ENCODE measurements around the gene TP63.
A peak's percentile ranks its signal among the peaks of the same experiment; 100 is the strongest.

TP63 gene

GRCh38 chr3:189862385-189862998, 231.3 kb downstream of the TP63 start:
- peak; percentile 11 to 78 for DNase-seq (ENCODE audit: low read depth in 2 of 2)
- H3K4me3 ChIP-seq (replicated peaks in 1 of 2; ENCODE audit: low read depth in 2 of 2, low read length in 2 of 2), result no peak overlapping the region
- no peak for TF ChIP-seq CTCF (IDR thresholded peaks at IDR 0.05; ENCODE audit: low read depth, low read length)

- TF ChIP-seq CTCF (IDR thresholded peaks at IDR 0.05; ENCODE audit: low read depth, low read length), result no peak
- peak in 1 of 2 donors; percentile 39 for DNase-seq (ENCODE audit: low read depth in 2 of 2)
These were observed 231.8 kb downstream of the TP63 start for GRCh38 chr3:189863031-189863430.

GRCh38 chr3:189868061-189868460, 236.9 kb downstream of the TP63 start:
- no peak overlapping the region for H3K4me3 ChIP-seq (replicated peaks in 1 of 2; ENCODE audit: low read depth in 2 of 2, low read length in 2 of 2)
- DNase-seq (ENCODE audit: low read depth in 2 of 2), result no peak
- no peak for TF ChIP-seq CTCF (IDR thresholded peaks at IDR 0.05; ENCODE audit: low read depth, low read length)

More at GRCh38 chr3:189863031-189863430, 231.8 kb downstream of the TP63 start:
- no peak overlapping the region for H3K4me3 ChIP-seq (replicated peaks in 1 of 2; ENCODE audit: low read depth in 2 of 2, low read length in 2 of 2)

- no peak overlapping the region for H3K4me3 ChIP-seq (replicated peaks in 1 of 2; ENCODE audit: low read depth in 2 of 2, low read length in 2 of 2)
- no peak for DNase-seq (ENCODE audit: low read depth in 2 of 2)
- no peak for TF ChIP-seq CTCF (IDR thresholded peaks at IDR 0.05; ENCODE audit: low read depth, low read length)
These were observed 238.0 kb downstream of the TP63 start for GRCh38 chr3:189869165-189869564.

GRCh38 chr3:189871418-189871817, 240.2 kb downstream of the TP63 start:
- no peak overlapping the region for H3K4me3 ChIP-seq (replicated peaks in 1 of 2; ENCODE audit: low read depth in 2 of 2, low read length in 2 of 2)
- DNase-seq (ENCODE audit: low read depth in 2 of 2), result no peak
- no peak for TF ChIP-seq CTCF (IDR thresholded peaks at IDR 0.05; ENCODE audit: low read depth, low read length)

GRCh38 chr3:189883113-189883753, 252.0 kb downstream of the TP63 start:
- no peak for TF ChIP-seq CTCF (IDR thresholded peaks at IDR 0.05; ENCODE audit: low read depth, low read length)
- DNase-seq (ENCODE audit: low read depth in 2 of 2), result no peak
- H3K4me3 ChIP-seq (replicated peaks in 1 of 2; ENCODE audit: low read depth in 2 of 2, low read length in 2 of 2), result no peak overlapping the region

All from cardiac fibroblast (primary cell).